Measurements from ENCODE around the gene FGF19.

DNA sequence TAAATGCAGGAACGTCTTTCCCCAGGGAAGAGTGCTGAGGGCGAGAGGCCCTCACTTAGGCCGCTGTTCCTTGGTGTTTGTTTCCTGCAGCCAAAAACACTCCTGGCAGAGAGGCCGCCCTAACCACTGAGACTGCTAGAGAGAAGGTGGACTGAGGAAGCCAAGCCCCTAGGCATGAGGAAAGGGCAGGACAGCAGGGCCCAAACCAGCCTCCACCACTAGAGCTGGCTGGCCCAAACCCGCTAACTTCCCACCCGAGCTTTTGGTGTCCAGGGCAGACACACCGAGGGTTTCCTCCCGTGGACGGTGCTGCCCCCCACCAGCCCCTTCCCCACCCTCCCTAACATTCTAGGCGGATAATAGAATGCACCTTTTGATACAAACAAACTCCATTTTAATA lies 6.0 kb downstream of the FGF19 start:
- TF ChIP-seq CTCF (IDR thresholded peaks at IDR 0.05; ENCODE audit: insufficient read depth, low read length): no peak
- no peak for TF ChIP-seq POLR2AphosphoS5 (IDR thresholded peaks at IDR 0.05; ENCODE audit: low read depth)
- TF ChIP-seq, protein P1, sequence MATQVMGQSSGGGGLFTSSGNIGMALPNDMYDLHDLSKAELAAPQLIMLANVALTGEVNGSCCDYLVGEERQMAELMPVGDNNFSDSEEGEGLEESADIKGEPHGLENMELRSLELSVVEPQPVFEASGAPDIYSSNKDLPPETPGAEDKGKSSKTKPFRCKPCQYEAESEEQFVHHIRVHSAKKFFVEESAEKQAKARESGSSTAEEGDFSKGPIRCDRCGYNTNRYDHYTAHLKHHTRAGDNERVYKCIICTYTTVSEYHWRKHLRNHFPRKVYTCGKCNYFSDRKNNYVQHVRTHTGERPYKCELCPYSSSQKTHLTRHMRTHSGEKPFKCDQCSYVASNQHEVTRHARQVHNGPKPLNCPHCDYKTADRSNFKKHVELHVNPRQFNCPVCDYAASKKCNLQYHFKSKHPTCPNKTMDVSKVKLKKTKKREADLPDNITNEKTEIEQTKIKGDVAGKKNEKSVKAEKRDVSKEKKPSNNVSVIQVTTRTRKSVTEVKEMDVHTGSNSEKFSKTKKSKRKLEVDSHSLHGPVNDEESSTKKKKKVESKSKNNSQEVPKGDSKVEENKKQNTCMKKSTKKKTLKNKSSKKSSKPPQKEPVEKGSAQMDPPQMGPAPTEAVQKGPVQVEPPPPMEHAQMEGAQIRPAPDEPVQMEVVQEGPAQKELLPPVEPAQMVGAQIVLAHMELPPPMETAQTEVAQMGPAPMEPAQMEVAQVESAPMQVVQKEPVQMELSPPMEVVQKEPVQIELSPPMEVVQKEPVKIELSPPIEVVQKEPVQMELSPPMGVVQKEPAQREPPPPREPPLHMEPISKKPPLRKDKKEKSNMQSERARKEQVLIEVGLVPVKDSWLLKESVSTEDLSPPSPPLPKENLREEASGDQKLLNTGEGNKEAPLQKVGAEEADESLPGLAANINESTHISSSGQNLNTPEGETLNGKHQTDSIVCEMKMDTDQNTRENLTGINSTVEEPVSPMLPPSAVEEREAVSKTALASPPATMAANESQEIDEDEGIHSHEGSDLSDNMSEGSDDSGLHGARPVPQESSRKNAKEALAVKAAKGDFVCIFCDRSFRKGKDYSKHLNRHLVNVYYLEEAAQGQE (IDR thresholded peaks at IDR 0.05; ENCODE audit: insufficient replicate concordance, low read depth): no peak
- no peak for TF ChIP-seq GABPA (IDR thresholded peaks at IDR 0.05; ENCODE audit: low read depth)
- no peak for TF ChIP-seq SPI1 (IDR thresholded peaks at IDR 0.05; ENCODE audit: borderline replicate concordance, low read depth)
